NCI-H2171 (cell line): ENCODE data around the gene KISS1.

ENCODE experiments used
- DNase-seq: peaks from one replicate; lab custom pipeline; 2025; lab: John Stamatoyannopoulos, UW

KISS1 gene

DNA sequence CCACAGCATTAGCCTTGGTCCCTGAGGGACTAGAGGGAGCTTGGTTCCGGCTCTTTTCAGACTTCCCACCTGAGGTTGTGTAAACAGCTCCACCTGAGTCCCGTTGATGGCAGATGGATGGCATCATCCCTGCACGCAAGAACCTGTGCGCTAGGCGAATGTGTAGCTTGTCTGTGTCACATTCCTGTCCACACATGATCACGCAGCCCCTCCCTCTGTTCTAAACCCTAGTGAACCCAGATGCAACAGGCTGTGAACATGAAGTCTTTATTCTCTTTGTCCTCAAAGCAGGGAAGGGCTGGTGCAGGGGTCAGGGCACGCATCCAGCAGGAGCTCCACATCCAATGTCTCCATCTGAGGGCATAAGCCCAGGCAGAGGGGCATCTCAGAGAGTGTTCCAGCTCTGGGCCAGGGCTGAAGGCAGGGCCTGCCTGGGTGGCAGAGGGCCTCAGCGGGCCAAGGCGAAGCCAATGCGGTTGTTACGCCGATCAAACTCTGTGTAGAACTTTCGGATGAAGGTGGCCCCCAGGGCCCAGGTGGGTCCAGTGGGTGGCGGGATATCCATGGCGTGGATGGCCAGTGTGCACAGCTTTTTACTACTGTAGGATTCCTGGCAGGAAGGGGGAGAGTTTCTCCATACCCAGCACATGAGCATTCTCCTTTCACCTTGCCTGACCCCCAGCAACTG is 41.6 kb downstream of the KISS1 start:
- peak; percentile 54 for DNase-seq

DNA sequence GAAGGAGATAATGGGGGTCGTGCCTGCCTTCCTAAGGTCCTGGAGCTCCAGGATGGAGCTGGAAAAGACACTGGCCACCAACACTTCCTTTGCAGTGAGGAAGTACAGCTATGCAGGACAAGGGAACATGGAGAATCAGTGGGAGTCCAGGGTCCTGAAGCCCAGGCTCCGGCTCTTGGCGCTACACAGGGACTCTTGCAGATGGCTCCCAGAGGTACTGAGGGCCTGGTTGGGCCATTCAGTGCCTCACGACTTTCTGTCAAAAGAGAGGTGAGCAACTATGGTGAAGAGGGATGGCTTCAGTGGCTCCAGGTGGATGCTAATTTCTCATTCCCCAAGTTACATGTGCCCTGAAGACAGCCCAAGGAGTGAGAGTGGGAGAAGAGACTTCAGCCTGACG is 42.6 kb downstream of the KISS1 start:
- DNase-seq, result no peak

DNA sequence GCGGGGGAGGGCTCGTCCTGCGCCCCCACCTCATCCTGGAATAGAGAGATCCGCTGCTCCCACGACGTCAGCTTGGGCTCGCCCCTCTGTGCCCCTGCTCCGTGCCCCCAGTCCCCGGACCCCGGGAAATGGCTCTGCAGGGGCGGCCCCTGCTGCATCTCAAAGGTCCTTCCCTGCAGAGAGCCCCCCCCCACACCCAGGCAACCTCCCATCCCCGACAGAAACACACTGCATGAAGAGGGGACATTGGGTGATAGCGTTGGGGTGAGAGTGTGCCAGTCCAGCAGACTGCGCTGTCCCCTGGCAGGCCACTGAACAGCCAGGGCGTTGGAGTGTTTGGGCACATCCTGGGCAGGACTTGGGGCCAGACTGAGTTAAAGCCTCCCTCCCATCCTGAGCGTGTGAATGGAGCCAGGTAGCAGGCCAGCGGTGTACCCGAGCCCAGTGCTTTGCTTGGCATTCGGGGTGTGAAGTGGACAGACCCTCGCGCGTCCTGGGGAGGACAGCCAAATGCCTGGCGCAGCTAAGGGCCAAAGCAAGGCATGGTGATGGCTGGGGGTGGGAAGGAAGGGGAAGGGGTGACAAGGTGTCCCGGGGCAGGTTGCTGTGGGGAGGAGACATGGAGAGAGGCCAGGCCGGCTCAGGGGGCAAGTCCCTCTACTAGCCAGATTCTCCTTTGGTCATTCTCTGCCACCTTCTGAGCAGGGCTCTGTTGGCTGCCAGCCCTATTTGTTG is 43.8 kb downstream of the KISS1 start:
- no peak for DNase-seq

DNA sequence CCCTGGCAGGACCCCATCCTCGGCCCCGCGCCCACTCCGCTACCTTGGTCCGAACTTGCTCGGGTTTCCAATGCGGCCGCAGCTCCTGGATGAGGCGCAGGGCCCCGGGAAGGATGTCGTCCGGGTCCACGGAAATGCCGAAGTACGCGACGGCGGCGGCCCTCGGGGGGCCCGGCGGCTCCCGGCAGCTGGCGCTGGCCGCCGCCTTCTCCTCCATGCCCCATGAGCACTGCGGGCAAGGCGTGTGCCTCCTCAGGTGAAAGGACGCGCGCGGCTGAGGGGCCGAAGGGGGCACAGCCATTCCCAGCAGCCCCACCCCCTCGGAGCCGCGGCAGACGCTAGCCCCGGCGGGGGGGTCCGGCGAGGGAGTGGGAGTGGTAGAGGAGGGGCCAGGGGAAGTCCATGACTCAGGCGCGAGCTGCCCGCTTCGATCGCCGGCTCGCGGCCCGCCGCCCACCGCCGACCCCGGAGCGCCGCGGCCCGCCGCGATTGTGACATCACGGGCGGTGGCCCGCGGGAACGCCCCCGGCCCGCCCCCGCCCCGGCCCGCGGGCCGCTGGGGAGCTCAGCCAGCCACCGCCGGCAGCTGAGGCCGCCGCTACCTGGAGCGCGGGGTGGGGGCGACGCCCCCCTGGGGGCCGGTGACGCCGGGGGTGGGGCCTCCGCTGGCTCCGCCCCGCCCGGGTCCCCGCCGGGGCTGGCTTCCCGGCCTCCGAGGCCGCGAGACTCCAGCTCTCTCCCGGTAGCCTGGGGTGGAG is 44.6 kb downstream of the KISS1 start, which contains the start of gene ETNK2:
Gene ETNK2, minus strand, starts transcription at position 493 of the 758 bp plus-strand sequence. Its CDS starts 192 bp downstream, at position 301.
- DNase-seq, result peak; percentile 66

DNA sequence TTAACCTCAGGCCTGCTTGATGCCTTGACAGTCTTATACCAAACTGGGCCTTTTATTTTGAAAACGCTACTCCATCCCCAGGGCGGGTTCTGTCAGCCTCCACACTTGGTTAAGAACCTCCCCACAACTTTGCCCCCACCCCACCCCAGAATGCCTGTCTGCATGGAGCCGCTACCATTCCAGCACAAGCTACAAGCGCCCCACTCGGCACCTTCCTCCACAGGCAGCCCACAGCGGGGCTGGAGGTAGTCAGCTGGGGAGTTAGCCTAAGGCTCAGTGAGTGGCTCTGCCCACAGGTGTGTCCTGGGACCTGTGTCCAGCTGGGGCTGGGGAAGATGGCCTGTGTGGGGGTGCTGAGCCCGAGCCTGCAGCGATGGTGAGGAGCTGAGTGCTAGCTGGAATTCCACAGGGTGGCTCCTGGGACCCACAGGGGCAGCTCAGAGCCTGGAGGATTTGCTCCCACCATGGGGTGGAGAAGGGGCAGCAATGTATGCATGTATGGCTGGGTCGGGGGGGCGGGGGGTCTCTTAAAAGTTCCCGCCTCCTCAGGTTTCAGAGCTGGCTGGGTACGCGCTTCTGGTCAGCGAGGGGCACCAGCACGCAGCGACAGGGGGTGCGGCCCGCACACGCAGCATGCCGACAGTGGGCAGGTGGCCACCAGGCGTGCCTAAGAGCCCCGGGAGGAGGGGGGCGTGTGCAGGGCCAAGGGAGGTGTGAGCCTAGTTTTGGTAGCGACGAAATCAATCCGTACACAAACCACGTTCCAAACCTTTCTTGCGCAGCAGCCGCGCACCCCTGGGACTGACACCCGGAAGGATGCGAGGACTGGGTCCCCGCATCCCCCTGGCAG is 45.4 kb downstream of the KISS1 start:
- DNase-seq, result no peak

DNA sequence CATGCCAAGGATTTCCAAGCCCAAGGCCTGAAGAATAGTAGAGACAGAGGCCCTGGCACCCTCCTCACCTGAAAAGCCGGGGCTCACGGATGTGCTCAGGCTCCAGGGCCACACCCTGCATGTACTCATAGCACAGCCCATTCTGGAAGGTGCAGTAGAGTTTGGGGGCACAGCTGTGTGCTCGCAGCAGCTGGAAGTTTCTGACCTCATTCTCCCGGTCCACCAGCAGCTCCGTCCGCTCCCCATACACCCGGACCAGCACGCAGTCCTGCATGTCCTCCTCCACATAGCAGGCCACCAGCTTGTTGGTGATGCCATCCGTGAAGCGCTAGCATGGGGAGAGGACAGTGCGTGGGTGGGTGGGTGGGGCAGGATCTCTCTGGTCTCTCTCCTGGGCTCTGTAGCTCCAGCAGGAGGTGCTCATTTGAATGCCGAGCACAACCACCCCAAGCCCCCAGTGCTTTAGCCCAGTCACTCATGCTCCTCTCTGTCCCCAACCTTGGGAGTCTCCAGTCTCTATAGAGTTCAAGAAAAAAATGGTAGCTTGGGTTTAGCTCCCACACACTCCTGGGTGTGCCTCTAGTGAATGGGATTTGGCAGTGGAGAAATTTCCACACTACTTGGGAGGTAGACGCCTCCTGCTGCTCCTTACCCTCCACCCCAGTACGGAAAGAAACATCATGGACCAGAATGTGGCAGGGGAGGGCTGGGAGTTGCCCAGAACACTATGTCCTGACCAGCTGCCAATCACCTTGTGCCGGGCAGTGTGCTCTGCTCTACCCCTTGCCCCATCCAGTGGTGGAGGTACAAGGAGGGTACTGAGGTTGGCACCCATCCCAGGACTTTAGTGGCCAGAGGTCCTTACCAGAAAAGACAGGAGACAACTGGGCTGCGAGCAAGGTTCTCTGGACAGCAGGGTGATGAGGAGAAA is 46.4 kb downstream of the KISS1 start:
- no peak for DNase-seq

DNA sequence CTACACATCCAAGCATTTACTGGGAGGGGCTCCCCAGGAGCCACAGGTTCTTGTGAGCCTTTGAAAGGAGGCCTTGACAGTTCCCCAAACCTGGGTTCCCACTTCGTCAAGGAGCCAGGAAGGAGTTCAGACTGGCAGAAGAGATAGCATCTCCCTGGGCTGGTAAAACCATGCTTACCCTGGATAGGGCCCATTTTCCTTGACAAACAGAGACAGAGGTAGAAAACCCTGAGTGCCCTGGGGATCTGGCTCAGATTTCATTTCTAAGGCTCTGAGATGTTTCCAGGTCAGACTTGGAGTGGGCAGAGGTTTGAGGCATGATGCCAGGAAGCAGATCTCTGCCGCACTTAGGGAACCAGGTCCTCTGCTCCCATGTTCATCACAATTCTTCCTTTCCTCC is 47.2 kb downstream of the KISS1 start:
- DNase-seq, result no peak

DNA sequence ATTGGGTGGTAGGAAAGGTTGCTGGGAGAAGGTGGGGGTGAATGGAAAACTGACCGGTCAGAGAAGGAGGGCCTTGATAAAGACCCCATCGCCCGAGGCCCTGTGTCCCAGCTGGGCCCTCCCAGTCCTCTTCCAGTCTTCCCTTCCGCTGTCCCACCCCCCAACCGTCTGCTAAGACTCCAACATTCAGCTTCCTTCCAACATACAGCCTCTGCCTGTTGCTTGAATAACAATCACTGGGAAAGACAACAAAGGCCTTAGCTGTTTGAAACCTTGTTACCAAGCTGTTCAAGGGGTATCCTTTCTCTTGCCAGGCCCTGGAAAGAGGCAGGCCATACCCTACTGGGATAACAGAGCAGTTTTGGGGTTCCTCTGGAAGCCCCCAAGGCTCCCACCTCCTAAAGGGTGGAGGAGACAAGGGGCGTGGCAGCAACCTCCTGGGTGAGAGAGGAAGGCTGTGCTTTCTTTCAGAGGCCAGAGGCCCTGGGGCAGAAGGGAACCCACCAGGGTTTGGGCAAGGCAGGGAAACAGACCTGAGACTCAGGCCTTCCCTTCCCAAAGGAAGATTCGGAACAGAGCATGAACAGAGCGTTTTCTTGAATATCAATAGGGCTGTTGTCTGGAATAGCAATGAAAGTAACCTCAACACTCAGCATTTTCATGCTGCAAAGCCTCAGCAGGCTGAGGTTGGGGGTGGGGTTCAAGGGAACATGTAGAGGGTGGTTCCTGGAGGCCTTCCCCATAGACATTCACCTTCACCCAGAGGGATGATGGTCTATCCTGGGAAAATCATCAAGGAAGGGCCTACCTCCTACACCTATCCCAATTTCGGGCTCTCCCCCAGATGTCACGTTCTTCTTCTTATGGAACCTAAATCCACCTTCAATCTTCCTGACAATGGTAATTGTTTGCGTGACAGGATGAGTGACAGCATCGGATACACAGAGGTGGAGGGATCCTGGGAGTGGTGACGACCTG is 48.6 kb downstream of the KISS1 start:
- DNase-seq, result no peak

DNA sequence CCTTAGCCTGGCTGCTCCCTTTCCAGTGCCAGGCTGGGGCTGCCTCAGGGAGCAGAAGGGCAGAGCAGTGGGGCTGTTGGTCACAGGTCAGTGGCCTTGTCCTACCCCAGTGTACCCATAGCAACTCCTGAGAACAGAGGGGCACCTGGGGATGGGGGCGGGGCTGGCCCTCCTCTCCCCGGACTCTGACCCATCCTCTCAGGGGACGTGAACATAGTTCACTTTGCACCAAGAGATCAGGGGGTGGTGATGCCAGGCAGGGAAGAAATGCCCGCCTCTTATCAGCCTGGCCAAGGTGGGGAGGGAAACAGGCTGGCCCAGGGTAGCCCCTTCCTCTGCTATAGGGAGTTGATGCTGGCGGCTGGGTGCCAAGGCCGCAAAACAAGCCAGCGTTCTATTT is 49.3 kb downstream of the KISS1 start:
- no peak for DNase-seq

DNA sequence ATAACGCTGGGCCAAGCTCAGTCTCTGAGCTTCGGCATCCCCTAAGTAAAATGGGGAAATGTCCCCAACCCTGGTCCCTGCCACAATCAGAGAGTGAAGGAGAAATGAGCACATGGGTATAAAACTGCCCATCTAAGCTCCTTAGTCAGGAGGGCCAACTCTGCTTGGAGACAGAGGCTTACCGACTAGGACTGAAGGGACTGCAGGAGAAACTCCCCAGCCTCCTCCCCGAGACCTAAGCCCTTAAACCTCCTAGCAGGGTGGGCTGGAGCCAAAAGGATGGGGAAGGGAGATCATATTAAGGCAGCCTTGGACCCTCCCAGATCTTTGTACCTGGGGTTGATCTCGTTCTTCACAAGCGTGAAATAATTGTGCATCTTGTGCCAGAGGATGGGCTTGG is 50.0 kb downstream of the KISS1 start:
- no peak for DNase-seq

DNA sequence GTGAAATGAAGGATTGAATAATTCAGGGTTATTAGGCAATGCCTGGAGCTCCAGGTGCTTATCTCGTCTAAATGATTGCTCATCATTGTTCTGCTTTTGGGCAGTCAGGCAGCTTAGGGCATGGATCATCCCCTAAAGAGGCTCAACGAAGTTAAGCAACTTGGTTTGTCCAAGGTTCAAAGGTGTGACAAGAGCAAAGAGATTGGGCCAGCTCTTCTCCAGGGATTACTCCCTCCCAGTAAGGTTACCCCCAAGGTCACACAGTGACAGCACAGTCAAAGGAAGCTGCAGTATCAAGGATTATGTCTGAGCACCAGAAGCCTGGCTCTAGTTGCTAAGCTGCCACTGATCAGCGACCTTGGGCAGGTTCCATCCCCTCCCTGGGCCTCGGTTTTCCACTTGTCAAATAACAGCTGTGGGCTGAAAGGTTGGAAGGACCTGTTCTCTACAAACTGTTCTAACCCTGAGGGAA is 51.2 kb downstream of the KISS1 start:
- DNase-seq, result no peak

DNA sequence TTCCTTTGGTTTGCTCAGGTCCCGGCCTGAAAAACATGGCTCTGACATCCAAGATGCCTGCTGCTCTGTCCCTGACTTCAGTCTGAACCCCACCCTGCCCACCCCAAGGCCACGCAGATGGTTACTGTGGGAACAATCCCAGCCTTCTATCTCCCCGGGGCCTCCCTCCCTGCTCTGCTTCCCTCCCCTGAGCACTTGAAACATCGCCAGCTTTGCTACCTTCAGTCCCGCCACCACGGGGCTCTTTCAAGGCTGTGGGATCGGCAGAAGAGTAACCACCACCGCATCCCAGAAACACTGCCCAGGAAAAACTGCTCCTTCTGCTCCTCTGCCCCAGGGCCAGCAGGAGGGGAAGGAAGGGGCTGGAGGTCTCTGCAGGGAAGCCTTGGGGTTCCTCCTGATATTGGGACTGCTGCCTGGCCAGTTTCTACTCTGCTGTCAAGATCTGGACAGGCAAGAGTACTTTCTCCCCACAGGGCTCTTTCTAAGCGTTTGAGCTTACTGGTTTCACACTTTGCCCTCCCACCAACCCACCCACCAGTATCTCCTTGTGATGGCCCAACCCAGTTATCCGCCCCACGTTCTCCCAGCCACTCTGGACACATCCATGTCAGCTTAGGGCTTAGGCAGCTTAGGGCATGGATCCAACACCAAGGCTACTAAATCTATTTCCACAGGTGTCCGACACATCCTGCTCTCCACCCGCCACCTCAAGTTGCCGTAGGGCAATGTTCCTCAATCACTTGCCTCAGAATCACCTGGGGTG is 52.8 kb downstream of the KISS1 start:
- DNase-seq, result no peak

DNA sequence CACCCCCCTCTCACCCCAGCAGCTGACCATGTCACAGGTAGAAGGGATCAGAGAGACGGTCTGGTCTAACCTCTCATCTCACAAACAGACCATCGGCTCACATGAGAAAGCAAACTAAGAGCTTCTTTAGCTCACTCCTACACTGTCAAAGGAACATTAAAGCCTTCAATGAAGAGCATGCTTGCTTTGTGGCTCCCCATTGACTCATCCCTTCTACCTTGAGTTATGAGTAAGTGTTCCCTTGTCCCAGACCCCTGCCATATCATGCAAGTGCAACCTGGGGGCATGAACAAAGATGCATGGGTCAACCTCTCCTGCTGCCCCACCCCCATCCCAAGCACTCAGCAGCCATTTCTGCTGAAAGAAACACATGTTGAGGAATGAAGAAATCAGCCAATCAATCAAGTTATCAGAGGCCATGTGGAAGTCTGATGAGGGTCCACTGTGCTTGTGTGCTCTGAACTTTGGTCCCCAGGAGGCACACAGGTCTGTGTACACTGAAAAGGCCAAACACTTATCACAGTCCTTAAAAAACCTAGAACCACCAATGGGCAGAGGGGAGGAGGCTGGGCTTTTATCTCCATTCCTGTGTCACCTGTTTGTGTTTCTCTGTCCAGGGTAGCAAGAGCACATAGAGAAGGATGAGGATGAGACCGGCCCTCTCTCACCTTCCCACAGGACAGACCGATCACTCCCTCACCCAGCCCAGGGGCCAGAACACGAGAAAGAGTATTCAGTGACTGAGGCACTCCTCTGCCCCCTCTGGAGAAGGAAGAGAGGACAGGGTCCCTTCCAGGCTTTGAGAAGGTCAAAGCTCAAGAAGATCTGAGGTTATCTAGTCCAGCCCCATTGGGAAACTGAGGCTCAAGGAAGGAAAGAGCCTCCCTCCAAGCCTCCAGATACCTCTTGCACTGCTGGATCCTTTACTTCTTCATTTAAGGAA is 54.0 kb downstream of the KISS1 start:
- DNase-seq, result no peak

DNA sequence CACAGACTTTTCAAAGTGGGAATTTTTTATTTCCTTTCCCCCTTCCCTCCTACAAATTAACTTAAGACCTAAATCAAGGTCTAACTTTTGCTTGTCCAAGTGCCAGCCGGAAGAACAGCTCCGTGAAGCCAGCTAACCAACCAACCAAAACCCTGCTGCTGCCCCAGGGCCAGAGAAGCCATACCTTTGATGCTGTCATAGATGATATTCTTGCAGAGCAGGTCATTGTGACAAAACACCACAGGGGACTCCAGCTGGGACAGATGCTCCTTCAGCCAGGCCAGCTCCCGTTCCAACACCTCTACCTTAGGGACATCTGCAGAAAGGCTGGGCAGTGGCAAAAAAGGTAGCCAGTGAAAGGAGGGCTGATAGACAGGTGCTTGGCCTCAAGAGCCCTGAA is 55.2 kb downstream of the KISS1 start:
- no peak for DNase-seq
